WERI-Rb-1 (cell line): Measurements from ENCODE around the gene SETBP1.

ENCODE experiments used
- DNase-seq: peaks from one replicate; pipeline ENCODE4 v3.0.0-alpha.2; 2020
- H3K27ac ChIP-seq: fragments of 250-450 bp; sonication (Bioruptor Pico); 2 replicates; pipeline ENCODE4 v1.5.1; 2020; ENCODE audit warnings: mild to moderate bottlenecking, moderate library complexity
- H3K27me3 ChIP-seq: fragments of 250-450 bp; sonication (Bioruptor Pico); 2 replicates; pipeline ENCODE4 v1.5.1; 2021; ENCODE audit warnings: mild to moderate bottlenecking, low read depth, moderate library complexity; ENCODE audit not compliant: insufficient read depth, severe bottlenecking
- H3K36me3 ChIP-seq: fragments of 250-450 bp; sonication (Bioruptor Pico); 2 replicates; pipeline ENCODE4 v1.5.1; 2020; ENCODE audit warnings: mild to moderate bottlenecking, moderate library complexity
- H3K4me3 ChIP-seq: 2 replicates; pipeline ENCODE4 v1.5.1; 2011; ENCODE audit warnings: low read depth, mild to moderate bottlenecking, control low read depth, low read length
- H3K9me3 ChIP-seq: fragments of 250-450 bp; sonication (Bioruptor Pico); 2 replicates; pipeline ENCODE4 v1.5.1; 2021; ENCODE audit warnings: mild to moderate bottlenecking, moderate library complexity; ENCODE audit not compliant: severe bottlenecking
- CTCF ChIP-seq: IDR thresholded peaks from 2 replicates; pipeline ENCODE4 v1.5.1; 2011; ENCODE audit warnings: low read depth, mild to moderate bottlenecking, control low read depth, inconsistent platforms, low read length

Gene SETBP1

DNA sequence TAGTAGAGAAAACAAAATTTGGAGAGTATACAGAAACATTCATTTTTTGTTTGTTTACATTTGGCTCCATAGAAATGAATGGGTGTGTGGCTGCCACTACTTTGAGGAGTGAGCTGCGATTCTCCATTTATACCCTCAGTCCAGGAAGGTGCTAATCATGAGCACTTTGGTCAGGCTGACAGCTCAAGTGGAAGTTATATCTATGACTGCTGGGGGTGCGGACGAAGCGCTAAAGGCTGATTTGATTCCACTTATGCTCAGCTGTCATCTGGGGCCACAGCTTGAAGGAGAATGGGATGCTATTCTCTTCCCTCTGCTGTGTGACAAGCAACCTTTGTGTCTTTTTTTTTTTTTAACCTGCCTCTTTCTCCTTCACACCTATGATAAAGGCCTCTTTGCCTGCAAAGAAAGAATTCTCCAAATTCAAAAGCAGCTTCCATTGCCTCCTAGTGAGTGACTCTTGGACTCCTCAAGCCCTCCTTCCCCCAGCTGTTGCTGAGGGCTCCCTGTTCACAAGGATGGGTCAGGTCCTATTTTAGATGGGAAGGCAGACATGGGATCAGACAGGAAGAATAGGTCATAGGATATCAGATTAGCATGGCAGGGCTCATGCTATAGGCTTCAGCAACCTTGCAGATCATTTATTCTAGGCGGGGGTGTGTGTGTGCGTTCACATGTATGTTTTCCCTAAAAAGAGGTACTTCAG, 201.6 kb downstream of the SETBP1 start:
- DNase-seq, result no peak
- no peak overlapping the region for H3K27ac ChIP-seq
- no peaks in the 10 kb centered on the region for H3K36me3 ChIP-seq
- no peaks in the 10 kb centered on the region for H3K9me3 ChIP-seq
- H3K27me3 ChIP-seq, result no peaks in the 10 kb centered on the region
- TF ChIP-seq CTCF, result no peak
- H3K4me3 ChIP-seq, result no peak overlapping the region

DNA sequence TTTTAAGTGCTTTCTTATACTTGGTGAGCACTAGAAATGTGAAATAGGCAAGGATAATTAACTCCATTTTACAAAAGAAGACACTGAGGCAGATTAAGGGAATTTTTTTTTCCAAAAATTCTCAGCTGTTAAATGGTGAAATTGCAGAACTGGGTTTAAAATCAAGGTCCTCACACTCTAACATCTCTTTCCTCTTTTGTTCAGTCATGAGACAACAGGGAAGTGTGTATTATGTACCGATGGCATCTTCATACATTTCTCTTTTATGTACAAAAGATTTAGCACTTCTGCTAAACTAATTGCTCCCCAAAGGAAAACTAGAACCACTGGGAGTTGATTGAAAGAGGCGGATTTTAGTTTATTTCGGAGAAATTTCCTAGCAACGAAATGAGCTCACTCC, 203.0 kb downstream of the SETBP1 start:
- Histone ChIP-seq H3K4me3 (no peak overlapping the region), H3K9me3 (no peaks in the 10 kb centered on the region), H3K27ac (no peak overlapping the region), H3K27me3 (no peaks in the 10 kb centered on the region), H3K36me3 (no peaks in the 10 kb centered on the region)
- DNase-seq, result no peak
- no peak for TF ChIP-seq CTCF

DNA sequence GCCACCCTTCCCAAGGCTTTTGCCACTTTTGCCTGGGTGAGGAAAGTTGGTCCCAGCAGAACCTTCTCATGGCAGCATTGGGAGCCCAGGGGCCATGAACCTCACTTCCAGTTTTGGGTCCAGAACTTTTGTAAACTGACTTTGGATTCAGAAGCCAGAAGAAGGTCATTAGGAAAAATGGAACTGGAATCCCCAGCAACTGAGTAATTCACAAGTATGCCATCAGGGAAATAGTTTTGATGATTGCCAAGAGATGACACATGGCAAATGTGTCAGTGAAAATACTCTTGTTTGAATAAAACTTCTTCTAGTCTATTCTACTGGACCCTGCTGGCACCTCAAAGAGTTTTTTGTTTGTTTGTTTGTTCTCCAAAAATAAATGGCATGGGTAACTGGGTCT, 203.7 kb downstream of the SETBP1 start:
- TF ChIP-seq CTCF, result no peak
- no peak overlapping the region for H3K4me3 ChIP-seq
- no peaks in the 10 kb centered on the region for H3K27me3 ChIP-seq
- H3K36me3 ChIP-seq, result no peaks in the 10 kb centered on the region
- no peak overlapping the region for H3K27ac ChIP-seq
- no peaks in the 10 kb centered on the region for H3K9me3 ChIP-seq
- DNase-seq, result no peak

DNA sequence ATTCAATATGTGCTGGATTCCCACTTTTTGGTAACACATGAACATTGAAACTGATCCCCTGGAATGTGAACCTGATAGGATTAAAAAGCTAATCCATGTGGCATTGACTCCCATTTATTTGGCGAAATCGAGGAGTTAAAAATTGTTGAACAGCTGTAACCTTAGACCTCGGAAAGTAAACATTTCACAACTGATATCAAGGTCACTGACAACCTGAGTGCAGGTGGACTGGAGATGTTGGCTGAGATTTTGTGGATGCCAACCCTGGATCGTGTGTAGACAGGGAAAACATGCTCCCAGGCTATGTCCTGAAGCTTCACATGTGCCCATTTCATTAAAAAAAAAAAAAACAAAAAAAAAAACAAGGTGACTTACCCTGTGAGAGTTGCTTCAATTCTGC, 204.8 kb downstream of the SETBP1 start:
- H3K27ac ChIP-seq, result no peak overlapping the region
- no peaks in the 10 kb centered on the region for H3K27me3 ChIP-seq
- no peaks in the 10 kb centered on the region for H3K36me3 ChIP-seq
- no peak for DNase-seq
- H3K4me3 ChIP-seq, result no peak overlapping the region
- H3K9me3 ChIP-seq, result no peaks in the 10 kb centered on the region
- no peak for TF ChIP-seq CTCF

DNA sequence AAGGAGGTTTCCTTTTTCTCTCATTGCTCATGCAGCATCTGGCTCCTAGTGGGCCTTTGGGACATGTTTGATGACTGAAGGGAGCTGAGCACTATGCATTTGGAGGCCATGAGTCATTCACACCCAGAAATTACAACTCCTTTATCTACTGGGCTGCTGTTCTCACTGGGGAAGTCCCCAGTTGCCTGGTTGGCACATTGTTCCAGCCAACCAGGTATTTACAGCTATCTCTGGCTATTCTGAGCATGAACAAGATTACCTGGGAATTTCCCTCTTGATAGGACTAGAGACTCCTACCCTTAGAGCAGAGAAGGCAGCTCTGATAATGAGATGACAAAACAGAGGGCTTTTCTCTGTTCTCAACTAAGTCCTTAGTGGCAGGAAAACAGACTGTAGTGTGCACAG, 206.5 kb downstream of the SETBP1 start:
- no peak for TF ChIP-seq CTCF
- Histone ChIP-seq H3K36me3 (no peaks in the 10 kb centered on the region), H3K27ac (no peak overlapping the region), H3K4me3 (no peak overlapping the region), H3K9me3 (peaks cover 10% of the 10 kb centered on the region), H3K27me3 (no peaks in the 10 kb centered on the region)
- no peak for DNase-seq

GRCh38 chr18:44889111-44889510, 208.4 kb downstream of the SETBP1 start:
- TF ChIP-seq CTCF, result no peak
- no peak overlapping the region for H3K4me3 ChIP-seq
- no peak for DNase-seq
- H3K27me3 ChIP-seq, result no peaks in the 10 kb centered on the region
- H3K9me3 ChIP-seq, result peaks cover 10% of the 10 kb centered on the region
- H3K36me3 ChIP-seq, result no peaks in the 10 kb centered on the region
- H3K27ac ChIP-seq, result no peak overlapping the region
